ENCODE results near the gene SENP5.

DNA sequence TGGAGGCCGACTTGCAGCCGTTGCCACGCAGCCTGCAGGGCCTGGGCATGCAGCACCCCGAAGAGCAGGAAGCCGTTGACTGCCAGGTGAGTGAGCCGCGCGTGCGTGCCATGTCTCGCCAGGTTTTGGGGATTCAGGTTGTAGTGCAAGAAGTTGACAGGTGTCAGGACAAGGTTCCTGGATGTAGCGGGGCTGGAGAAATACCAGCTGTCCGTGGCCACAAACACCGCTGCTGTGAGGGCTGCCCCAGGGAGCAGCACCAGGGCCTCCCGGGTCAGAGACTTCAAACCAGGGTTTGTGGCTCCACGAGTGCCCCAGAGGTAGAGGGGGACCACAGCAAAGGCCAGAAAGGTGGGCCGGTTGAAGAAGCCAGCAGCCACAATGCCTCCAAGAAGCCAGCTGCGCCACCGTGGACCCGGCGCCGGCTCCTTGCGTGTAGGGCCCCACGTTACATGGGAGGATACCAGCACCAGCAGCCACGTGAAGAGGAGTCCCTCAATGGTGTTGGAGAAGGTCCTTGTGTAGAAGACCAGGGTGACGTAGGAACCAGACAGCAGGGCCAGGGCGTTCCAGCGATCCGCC lies 80.2 kb downstream of the SENP5 start:
- TF ChIP-seq CTCF (IDR thresholded peaks at IDR 0.05 in 4 of 5, conservative IDR thresholded peaks at IDR 0.05 in 1 of 5): no peak
- TF ChIP-seq POLR2A (IDR thresholded peaks at IDR 0.05): no peak
